Measurements from ENCODE around the gene AFF3. TPM values are rescaled to one million over a fixed set of nuclear protein-coding genes. Genes with fewer than 3 reads are reported as not detected.
A peak's percentile ranks its signal among the peaks of the same experiment; 100 is the strongest.

AFF3 gene
- total RNA-seq, 1 donor = 23.2 TPM

- peak in 1 of 3 donors; percentile 21 for DNase-seq (ENCODE audit: low read depth in 2 of 3, low spot score in 2 of 3)
Observed at GRCh38 chr2:99864561-99865553, 277.5 kb downstream of the AFF3 start.

GRCh38 chr2:99863903-99864270 lies 278.5 kb downstream of the AFF3 start:
- DNase-seq (ENCODE audit: low read depth in 2 of 3, low spot score in 2 of 3) = no peak

GRCh38 chr2:99863236-99863902 lies 279.0 kb downstream of the AFF3 start:
- no peak for DNase-seq (ENCODE audit: low read depth in 2 of 3, low spot score in 2 of 3)

- DNase-seq (ENCODE audit: low read depth in 2 of 3, low spot score in 2 of 3) = peak in 2 of 3 donors; percentile 50 to 80
Observed at GRCh38 chr2:99862566-99862965, 279.8 kb downstream of the AFF3 start.

- peak in 2 of 3 donors; percentile 41 to 84 for DNase-seq (ENCODE audit: low read depth in 2 of 3, low spot score in 2 of 3)
Observed at GRCh38 chr2:99861376-99861760, 281.0 kb downstream of the AFF3 start.

- DNase-seq (ENCODE audit: low read depth in 2 of 3, low spot score in 2 of 3) = no peak
Observed at GRCh38 chr2:99860720-99861375, 281.5 kb downstream of the AFF3 start.

- DNase-seq (ENCODE audit: low read depth in 2 of 3, low spot score in 2 of 3) = no peak
Observed at GRCh38 chr2:99858951-99859596, 283.3 kb downstream of the AFF3 start.

GRCh38 chr2:99857867-99858444 lies 284.4 kb downstream of the AFF3 start:
- DNase-seq (ENCODE audit: low read depth in 2 of 3, low spot score in 2 of 3) = no peak

GRCh38 chr2:99857372-99857771 lies 285.0 kb downstream of the AFF3 start:
- DNase-seq (ENCODE audit: low read depth in 2 of 3, low spot score in 2 of 3) = no peak

- no peak for DNase-seq (ENCODE audit: low read depth in 2 of 3, low spot score in 2 of 3)
Observed at GRCh38 chr2:99856119-99856518, 286.3 kb downstream of the AFF3 start.

GRCh38 chr2:99854236-99854852 lies 288.0 kb downstream of the AFF3 start:
- DNase-seq (ENCODE audit: low read depth in 2 of 3, low spot score in 2 of 3) = no peak

- DNase-seq (ENCODE audit: low read depth in 2 of 3, low spot score in 2 of 3) = no peak
Observed at GRCh38 chr2:99852956-99853355, 289.4 kb downstream of the AFF3 start.

GRCh38 chr2:99852376-99852934 lies 289.9 kb downstream of the AFF3 start:
- no peak for DNase-seq (ENCODE audit: low read depth in 2 of 3, low spot score in 2 of 3)

GRCh38 chr2:99851811-99852210 lies 290.6 kb downstream of the AFF3 start:
- DNase-seq (ENCODE audit: low read depth in 2 of 3, low spot score in 2 of 3) = no peak

- no peak for DNase-seq (ENCODE audit: low read depth in 2 of 3, low spot score in 2 of 3)
Observed at GRCh38 chr2:99851089-99851488, 291.3 kb downstream of the AFF3 start.

GRCh38 chr2:99850084-99850710 lies 292.2 kb downstream of the AFF3 start:
- no peak for DNase-seq (ENCODE audit: low read depth in 2 of 3, low spot score in 2 of 3)

- no peak for DNase-seq (ENCODE audit: low read depth in 2 of 3, low spot score in 2 of 3)
Observed at GRCh38 chr2:99846462-99847107, 295.8 kb downstream of the AFF3 start.

- DNase-seq (ENCODE audit: low read depth in 2 of 3, low spot score in 2 of 3) = no peak
Observed at GRCh38 chr2:99845296-99845695, 297.1 kb downstream of the AFF3 start.

- no peak for DNase-seq (ENCODE audit: low read depth in 2 of 3, low spot score in 2 of 3)
Observed at GRCh38 chr2:99842451-99842850, 299.9 kb downstream of the AFF3 start.

All from hematopoietic multipotent progenitor cell (in vitro differentiated cells).